Psoas muscle (tissue), 8 donors: ENCODE results near the gene PFKFB2. TPM values are rescaled to one million over a fixed set of nuclear protein-coding genes. Genes with fewer than 3 reads are reported as not detected.
A peak's percentile ranks its signal among the peaks of the same experiment; 100 is the strongest.

Experiments
- ATAC-seq, 4 donors: fragments of 200-7000 bp; cut with Tn5 transposase; one replicate each; pipeline ENCODE4 v1.9.1; 2020; ENCODE audit warnings: moderate library complexity in 3 of 4, mild to moderate bottlenecking in 2 of 4
- DNase-seq, 2 donors: peaks; one replicate each; pipeline ENCODE4 v3.0.0-alpha.2; 2020
- H3K27ac ChIP-seq: fragments of 200-600 bp; one replicate; pipeline ENCODE4 v1.8.0; 2022
- H3K27me3 ChIP-seq, 3 donors: fragments of 200-600 bp in 1 of 3; one replicate each; pipeline versions ENCODE4 v1.6.1 to v1.8.0; 2013 to 2022; ENCODE audit warnings: low read length in 2 of 3, mild to moderate bottlenecking in 2 of 3, moderate library complexity in 1 of 3; ENCODE audit not compliant: insufficient read depth in 3 of 3
- H3K36me3 ChIP-seq, 2 donors: fragments of 200-600 bp in 1 of 2; one replicate each; pipeline versions ENCODE4 v1.6.1 to v1.8.0; 2013 to 2022; ENCODE audit warnings: low read depth in 1 of 2, mild to moderate bottlenecking in 1 of 2, moderate library complexity in 1 of 2; ENCODE audit not compliant: insufficient read depth in 1 of 2
- H3K4me1 ChIP-seq: fragments of 200-600 bp; one replicate; pipeline ENCODE4 v1.8.0; 2022
- H3K4me3 ChIP-seq: fragments of 200-600 bp; one replicate; pipeline ENCODE4 v1.8.0; 2022; ENCODE audit warnings: mild to moderate bottlenecking
- H3K9me3 ChIP-seq: fragments of 200-600 bp; one replicate; pipeline ENCODE4 v1.8.0; 2022
- WGBS, 3 donors: extraction: QIAGEN DNeasy Blood & Tissue Kit; methylation state at CpG; one replicate each; pipeline versions ENCODE4 v1.1.6 to v1.1.7; 2013; 5-methylcytosine and 5-hydroxymethylcytosine counted together
- intact Hi-C, 2 donors: fragments of 100-400 bp; cut with DNase I; formaldehyde crosslinking; loops; one replicate each; pipeline versions ENCODE4 v1.11.0 to v1.14.2; 2022
- polyA plus RNA-seq, 3 donors: library from polyadenylated mRNA; stranded (reverse); fragments of 200-250 nt; gene quantifications; one replicate each; pipeline ENCODE4 v1.2.3, GENCODE V29; 2013
- total RNA-seq, 4 donors: library from RNA; stranded (reverse); fragmentation: NEBNext Ultra II Directional in 2 of 4; extraction: Animal tissue kit (Norgen Biotek cat#: 25700) in 2 of 4; gene quantifications; one replicate each; pipeline versions ENCODE4 v1.2.1 to v1.2.4, GENCODE V29; 2021 to 2023
- TF ChIP-seq, protein P1 (sequence below): fragments of 200-600 bp; IDR thresholded peaks from one replicate; pipeline ENCODE4 v1.8.0; 2022; ENCODE audit warnings: antibody characterized with exemption
- donor health status: healthy with polysubstance abuse.
- donor health status: DM: no; HTN: no; CAD: no; lungs with moderate emphysema.
- donor health status: Bipolar disorder and iron deficiency.
- donor health status: healthy.
- donor health status: DM: yes; HTN: yes; CAD: no.
- donor health status: DM: no; HTN: no; CAD: no.
- donor health status: DM: no; HTN: no; CAD: no.
- donor health status: DM: yes; HTN: yes; CAD: no.

The PFKFB2 gene
- total and polyA plus RNA-seq, 7 donors = 3.9 to 149 (median 36.0) TPM

DNA sequence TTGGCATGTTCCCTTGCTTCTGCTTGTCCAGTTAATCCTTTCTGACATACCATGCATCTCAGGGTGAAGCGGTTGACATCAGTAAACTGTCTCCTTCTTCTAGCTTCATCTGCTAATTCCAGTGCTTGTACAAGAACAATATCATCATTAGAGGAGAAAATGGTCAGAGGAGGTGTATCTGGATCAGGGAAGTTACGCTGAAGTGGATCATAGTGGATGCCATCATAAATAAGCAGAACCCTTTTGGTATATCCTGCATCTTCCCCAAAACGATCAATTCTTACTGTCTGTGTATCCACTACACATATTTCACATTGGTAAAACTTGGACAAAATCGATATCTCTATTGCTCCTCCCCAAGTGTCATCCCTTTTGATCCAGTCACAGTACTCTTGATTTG lies 4.0 kb upstream of the PFKFB2 start:
- H3K27ac ChIP-seq = no peak overlapping the region

DNA sequence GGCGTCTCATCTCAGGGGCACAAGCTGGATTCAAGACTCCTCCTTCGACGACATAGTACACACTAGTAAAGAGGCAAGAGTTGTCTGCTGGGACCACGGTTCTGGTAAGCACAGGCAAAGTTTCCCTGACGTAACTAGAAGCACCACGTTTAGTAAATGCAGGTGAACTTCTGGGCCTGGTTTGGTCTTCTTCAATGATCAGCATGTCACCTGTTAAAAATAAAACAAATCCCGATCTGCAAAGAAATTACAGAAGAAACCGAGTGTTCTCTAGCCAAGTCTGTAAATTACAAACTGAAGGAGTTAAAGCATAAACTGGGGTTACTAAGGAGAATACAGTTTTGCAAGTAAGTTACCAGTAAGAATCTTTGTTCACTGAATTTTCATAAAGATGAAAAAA lies 3.6 kb upstream of the PFKFB2 start:
- intact Hi-C loops = loop anchor here (2.0 to 5.0 kb wide), 2 partner anchors 29 to 33 kb away; no protein-coding TSS in a partner anchor
- TF ChIP-seq, protein P1, sequence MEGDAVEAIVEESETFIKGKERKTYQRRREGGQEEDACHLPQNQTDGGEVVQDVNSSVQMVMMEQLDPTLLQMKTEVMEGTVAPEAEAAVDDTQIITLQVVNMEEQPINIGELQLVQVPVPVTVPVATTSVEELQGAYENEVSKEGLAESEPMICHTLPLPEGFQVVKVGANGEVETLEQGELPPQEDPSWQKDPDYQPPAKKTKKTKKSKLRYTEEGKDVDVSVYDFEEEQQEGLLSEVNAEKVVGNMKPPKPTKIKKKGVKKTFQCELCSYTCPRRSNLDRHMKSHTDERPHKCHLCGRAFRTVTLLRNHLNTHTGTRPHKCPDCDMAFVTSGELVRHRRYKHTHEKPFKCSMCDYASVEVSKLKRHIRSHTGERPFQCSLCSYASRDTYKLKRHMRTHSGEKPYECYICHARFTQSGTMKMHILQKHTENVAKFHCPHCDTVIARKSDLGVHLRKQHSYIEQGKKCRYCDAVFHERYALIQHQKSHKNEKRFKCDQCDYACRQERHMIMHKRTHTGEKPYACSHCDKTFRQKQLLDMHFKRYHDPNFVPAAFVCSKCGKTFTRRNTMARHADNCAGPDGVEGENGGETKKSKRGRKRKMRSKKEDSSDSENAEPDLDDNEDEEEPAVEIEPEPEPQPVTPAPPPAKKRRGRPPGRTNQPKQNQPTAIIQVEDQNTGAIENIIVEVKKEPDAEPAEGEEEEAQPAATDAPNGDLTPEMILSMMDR = no peak
- no peak for DNase-seq
- Histone ChIP-seq H3K27ac (no peak overlapping the region), H3K4me3 (peak overlapping the region; percentile 94), H3K9me3 (no peaks in the 10 kb centered on the region), H3K27me3 (no peaks in the 10 kb centered on the region), H3K4me1 (peaks cover 39% of the 10 kb centered on the region), H3K36me3 (peaks cover 2 to 16% of the 10 kb centered on the region in 2 donors)
- no peak for ATAC-seq
- 60 to 64% (median 64%) methylated on average over 8 of the region's 8 CpGs for WGBS, 3 donors

More for the DNA sequence above, 4.0 kb upstream of the PFKFB2 start:
- WGBS, 3 donors = 81 to 90% (median 88%) methylated on average over 4 of the region's 4 CpGs
- ATAC-seq (no peak), DNase-seq (no peak)
- TF ChIP-seq, protein P1 = no peak
- Histone ChIP-seq H3K4me1 (peaks cover 39% of the 10 kb centered on the region), H3K27me3 (no peaks in the 10 kb centered on the region), H3K9me3 (no peaks in the 10 kb centered on the region), H3K36me3 (peaks cover 2 to 16% of the 10 kb centered on the region in 2 donors), H3K4me3 (no peak overlapping the region)
- intact Hi-C loops = loop anchor here (2.0 to 5.0 kb wide), 2 partner anchors 30 to 33 kb away; no protein-coding TSS in a partner anchor

GRCh38 chr1:207049974-207050391 lies 3.1 kb upstream of the PFKFB2 start:
- DNase-seq = no peak
- intact Hi-C loops = loop anchor here (2.0 to 5.0 kb wide), 2 partner anchors 29 to 32 kb away; no protein-coding TSS in a partner anchor

GRCh38 chr1:207050480-207051190 lies 2.4 kb upstream of the PFKFB2 start:
- Histone ChIP-seq H3K4me1 (peaks cover 39% of the 10 kb centered on the region), H3K4me3 (peak overlapping the region; percentile 94), H3K36me3 (peaks cover 2 to 16% of the 10 kb centered on the region in 2 donors), H3K9me3 (no peaks in the 10 kb centered on the region), H3K27me3 (no peaks in the 10 kb centered on the region), H3K27ac (peak overlapping the region; percentile 84)
- WGBS, 3 donors = 0 to 3% (median 0%) methylated on average over 47 of the region's 47 CpGs
- TF ChIP-seq, protein P1 = no peak
- ATAC-seq (peak; percentile 46 to 78 (median 62)), DNase-seq (peak; percentile 90 to 95)
- intact Hi-C loops = no loop called here

More at GRCh38 chr1:207049974-207050391, 3.1 kb upstream of the PFKFB2 start:
- Histone ChIP-seq H3K4me1 (peaks cover 39% of the 10 kb centered on the region), H3K27me3 (no peaks in the 10 kb centered on the region), H3K36me3 (peaks cover 2 to 16% of the 10 kb centered on the region in 2 donors), H3K27ac (peak overlapping the region; percentile 84), H3K4me3 (peak overlapping the region; percentile 94), H3K9me3 (no peaks in the 10 kb centered on the region)
- TF ChIP-seq, protein P1 = peak; percentile 80
- WGBS, 3 donors = 0 to 1% (median 0%) methylated on average over 6 of the region's 6 CpGs
- peak in 3 of 4 donors; percentile 46 to 60 (median 50) for ATAC-seq
